Peyer's patch (tissue), 4 donors: Measurements from ENCODE around the gene SMAGP. TPM values are rescaled to one million over a fixed set of nuclear protein-coding genes. Genes with fewer than 3 reads are reported as not detected.

Source experiments
- DNase-seq, 3 donors: peaks; one replicate each; pipeline ENCODE4 v3.0.0-alpha.2; 2017 to 2019
- H3K27ac ChIP-seq, 4 donors: fragments of 200-600 bp; sonication (generic); one replicate each; pipeline ENCODE4 v1.5.1; 2016 to 2019
- H3K27me3 ChIP-seq, 2 donors: fragments of 200-600 bp; sonication (generic); one replicate each; pipeline ENCODE4 v1.5.1; 2019
- H3K36me3 ChIP-seq, 3 donors: fragments of 200-600 bp; sonication (generic); one replicate each; pipeline ENCODE4 v1.5.1; 2016 to 2019
- H3K4me1 ChIP-seq, 4 donors: fragments of 200-600 bp; sonication (generic); one replicate each; pipeline ENCODE4 v1.5.1; 2016 to 2019
- H3K4me3 ChIP-seq, 4 donors: fragments of 200-600 bp; sonication (generic); 1 replicate in 3 of 4; 2 replicates in 1 of 4; pipeline ENCODE4 v1.5.1; 2016 to 2019; ENCODE audit warnings: mild to moderate bottlenecking in 1 of 4
- H3K9me3 ChIP-seq, 4 donors: fragments of 200-600 bp; sonication (generic); one replicate each; pipeline ENCODE4 v1.5.1; 2016 to 2019; ENCODE audit warnings: mild to moderate bottlenecking in 1 of 4
- POLR2A ChIP-seq, 2 donors: fragments of 450-650 bp; IDR thresholded peaks; one replicate each; pipeline ENCODE4 v1.5.1; 2017; ENCODE audit warnings: antibody characterized with exemption in 2 of 2, mild to moderate bottlenecking in 2 of 2, moderate library complexity in 2 of 2
- total RNA-seq, 4 donors: library from RNA; depleted of rRNA; stranded (reverse); fragments of >200 nt; gene quantifications; one replicate each; pipeline ENCODE4 v1.1.0, GENCODE V29; 2016
- TF ChIP-seq, protein P1 (sequence below), 6 experiments: fragments of 450-650 bp in 4 of 6; fragments of 200-600 bp in 2 of 6; sonication (generic) in 1 of 6; IDR thresholded peaks; one replicate each; pipeline ENCODE4 v1.5.1; 2017 to 2019; ENCODE audit warnings: antibody characterized with exemption in 6 of 6, mild to moderate bottlenecking in 3 of 6, moderate library complexity in 1 of 6

SMAGP gene
- total RNA-seq, 4 donors from 2014 or later, result 23.1 to 42.9 (median 39.1) TPM

DNA sequence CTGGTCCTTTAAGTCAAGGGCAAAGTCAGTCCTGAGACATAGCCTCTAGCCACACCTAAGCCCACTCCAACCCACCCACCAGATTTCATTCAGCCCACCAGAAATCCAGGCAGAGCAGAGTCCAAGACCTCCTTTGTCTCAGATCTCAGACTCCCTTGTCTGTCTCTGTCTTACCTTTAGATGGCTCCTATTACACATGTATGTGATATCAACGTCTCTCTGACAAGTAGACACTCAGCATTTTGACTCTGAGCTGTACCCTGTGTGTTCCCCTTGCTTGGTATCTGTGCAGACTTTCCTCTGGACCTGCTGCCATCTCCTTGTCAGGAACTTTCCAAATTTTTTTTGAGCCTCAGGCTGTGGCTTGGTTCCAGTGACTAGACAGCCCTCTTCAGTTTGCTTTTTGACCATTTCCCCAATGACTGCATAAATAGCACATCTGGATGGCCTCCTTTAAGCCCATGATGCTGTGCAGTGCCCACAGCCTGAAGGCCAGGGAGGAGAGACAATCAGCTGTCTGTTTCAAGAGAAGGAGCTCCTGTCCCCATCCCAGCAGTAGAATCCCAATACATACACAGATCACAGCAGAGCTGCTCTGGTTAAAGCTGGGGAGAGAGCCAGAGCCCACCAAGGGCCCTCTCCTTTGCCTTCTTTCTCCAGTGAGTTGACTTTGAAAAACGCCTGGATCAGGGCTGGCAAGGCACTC is 59.4 kb downstream of the SMAGP start:
- Histone ChIP-seq H3K27me3 (no peaks in the 10 kb centered on the region), H3K4me1 (no peaks in the 10 kb centered on the region), H3K4me3 (no peak overlapping the region), H3K36me3 (no peaks in the 10 kb centered on the region), H3K9me3 (no peaks in the 10 kb centered on the region), H3K27ac (no peak overlapping the region)
- DNase-seq, result no peak
- TF ChIP-seq POLR2A (IDR thresholded peaks at IDR 0.05), result no peak
- TF ChIP-seq, protein P1, sequence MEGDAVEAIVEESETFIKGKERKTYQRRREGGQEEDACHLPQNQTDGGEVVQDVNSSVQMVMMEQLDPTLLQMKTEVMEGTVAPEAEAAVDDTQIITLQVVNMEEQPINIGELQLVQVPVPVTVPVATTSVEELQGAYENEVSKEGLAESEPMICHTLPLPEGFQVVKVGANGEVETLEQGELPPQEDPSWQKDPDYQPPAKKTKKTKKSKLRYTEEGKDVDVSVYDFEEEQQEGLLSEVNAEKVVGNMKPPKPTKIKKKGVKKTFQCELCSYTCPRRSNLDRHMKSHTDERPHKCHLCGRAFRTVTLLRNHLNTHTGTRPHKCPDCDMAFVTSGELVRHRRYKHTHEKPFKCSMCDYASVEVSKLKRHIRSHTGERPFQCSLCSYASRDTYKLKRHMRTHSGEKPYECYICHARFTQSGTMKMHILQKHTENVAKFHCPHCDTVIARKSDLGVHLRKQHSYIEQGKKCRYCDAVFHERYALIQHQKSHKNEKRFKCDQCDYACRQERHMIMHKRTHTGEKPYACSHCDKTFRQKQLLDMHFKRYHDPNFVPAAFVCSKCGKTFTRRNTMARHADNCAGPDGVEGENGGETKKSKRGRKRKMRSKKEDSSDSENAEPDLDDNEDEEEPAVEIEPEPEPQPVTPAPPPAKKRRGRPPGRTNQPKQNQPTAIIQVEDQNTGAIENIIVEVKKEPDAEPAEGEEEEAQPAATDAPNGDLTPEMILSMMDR (IDR thresholded peaks at IDR 0.05), result no peak

DNA sequence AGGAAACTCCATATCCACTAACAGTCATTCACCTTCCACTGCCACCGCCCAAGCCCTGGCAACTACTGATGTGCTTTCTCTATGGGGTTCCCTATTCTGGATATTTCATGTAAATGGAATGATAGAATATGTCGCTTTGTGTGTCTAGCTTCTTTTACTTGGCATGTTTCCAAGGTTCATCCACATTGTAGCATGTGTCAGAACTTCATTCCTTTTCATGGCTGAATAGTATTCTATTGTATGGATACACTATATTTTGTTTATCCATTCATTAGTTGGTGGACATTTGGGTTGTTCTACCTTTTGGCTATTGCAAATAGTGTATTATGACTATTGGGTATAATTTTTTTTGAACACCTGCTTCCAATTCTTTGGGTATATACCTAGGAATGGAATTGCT is 61.0 kb downstream of the SMAGP start:
- Histone ChIP-seq H3K4me3 (no peak overlapping the region), H3K4me1 (no peaks in the 10 kb centered on the region), H3K36me3 (no peaks in the 10 kb centered on the region), H3K27me3 (no peaks in the 10 kb centered on the region), H3K27ac (no peak overlapping the region), H3K9me3 (no peaks in the 10 kb centered on the region)
- TF ChIP-seq, protein P1 (IDR thresholded peaks at IDR 0.05), result no peak
- no peak for DNase-seq

DNA sequence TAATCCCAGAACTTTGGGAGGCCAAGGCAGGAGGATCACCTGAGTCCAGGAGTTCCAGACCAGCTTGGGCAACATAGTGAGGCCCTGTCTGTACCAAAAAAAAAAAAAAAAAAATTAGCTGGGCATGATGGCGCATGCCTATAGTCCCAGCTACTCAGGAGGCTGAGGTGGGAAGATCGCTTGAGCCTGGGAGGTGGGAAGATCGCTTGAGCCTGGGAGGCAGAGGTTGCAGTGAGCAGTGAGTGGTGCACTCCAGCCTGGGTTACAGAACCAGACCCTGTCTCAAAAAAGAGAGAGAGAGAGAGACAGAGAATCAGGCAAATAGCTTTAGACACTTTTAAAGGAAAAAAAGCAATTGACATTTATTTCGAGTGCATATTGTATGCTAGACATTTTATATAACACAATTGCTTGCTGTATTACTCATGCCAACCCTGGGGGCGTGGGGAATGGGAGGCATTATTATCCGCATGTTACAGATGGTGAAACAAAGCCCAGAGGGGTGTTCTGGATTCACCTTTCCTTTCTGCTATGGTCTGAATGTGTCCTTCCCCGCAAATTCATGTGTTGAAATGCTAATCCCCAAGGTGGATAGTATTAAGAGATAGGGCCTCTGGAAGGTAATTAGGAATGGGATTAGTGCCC is 62.1 kb downstream of the SMAGP start:
- Histone ChIP-seq H3K27me3 (no peaks in the 10 kb centered on the region), H3K4me1 (no peaks in the 10 kb centered on the region), H3K4me3 (no peak overlapping the region), H3K9me3 (no peaks in the 10 kb centered on the region), H3K36me3 (peaks cover 0 to 3% (median 0%) of the 10 kb centered on the region in 3 donors), H3K27ac (no peak overlapping the region)
- no peak for DNase-seq
- TF ChIP-seq, protein P1 (IDR thresholded peaks at IDR 0.05), result no peak
- no peak for TF ChIP-seq POLR2A (IDR thresholded peaks at IDR 0.05)

DNA sequence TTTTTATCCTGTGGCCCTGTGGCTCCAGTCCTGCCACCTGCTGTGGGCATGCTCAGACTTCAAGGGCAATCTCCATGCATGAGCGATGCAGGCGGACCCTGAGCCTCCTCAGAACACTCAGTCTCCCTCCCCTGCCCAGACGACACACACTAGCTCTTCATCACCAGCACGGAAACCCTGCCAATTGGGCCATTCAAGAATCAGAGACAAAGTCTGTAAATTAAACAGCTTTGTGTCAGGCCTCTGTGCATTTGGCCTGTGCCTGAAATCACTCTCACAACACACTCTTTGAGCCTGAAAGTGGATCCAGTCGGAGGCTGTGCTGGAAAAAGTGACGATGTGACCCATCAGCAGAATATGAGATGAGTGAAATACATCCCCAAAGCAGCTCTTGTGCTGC is 64.9 kb downstream of the SMAGP start:
- Histone ChIP-seq H3K27ac (no peak overlapping the region), H3K4me1 (no peaks in the 10 kb centered on the region), H3K4me3 (no peak overlapping the region), H3K9me3 (no peaks in the 10 kb centered on the region), H3K27me3 (no peaks in the 10 kb centered on the region), H3K36me3 (peaks cover 0 to 3% (median 0%) of the 10 kb centered on the region in 3 donors)
- TF ChIP-seq, protein P1 (IDR thresholded peaks at IDR 0.05), result no peak
- no peak for TF ChIP-seq POLR2A (IDR thresholded peaks at IDR 0.05)
- DNase-seq, result no peak

DNA sequence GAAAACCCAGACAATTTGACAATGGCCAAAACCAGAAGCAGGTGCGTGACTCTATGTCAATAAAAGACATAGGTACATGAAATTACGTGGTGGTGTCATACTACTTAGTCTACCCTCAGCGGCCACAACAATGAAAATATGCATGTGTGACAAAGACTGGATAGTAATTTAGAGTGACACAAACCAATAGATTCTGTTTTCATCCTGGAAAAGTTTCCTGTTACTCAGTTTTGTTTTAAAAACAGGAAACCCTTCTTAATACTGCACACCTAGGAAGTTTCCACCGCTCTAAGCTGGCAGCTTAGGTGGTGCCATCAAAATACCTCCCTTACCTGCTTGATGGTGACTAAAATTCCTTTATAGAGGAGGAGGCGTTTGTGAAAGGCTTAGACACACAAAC is 67.5 kb downstream of the SMAGP start:
- no peaks in the 10 kb centered on the region for H3K27me3 ChIP-seq

More for the DNA sequence above, 67.5 kb downstream of the SMAGP start:
- no peaks in the 10 kb centered on the region for H3K4me1 ChIP-seq
- peaks cover 0 to 3% (median 0%) of the 10 kb centered on the region in 3 donors for H3K36me3 ChIP-seq
- no peak for DNase-seq
- no peak overlapping the region for H3K27ac ChIP-seq
- no peaks in the 10 kb centered on the region for H3K9me3 ChIP-seq
- no peak for TF ChIP-seq POLR2A (IDR thresholded peaks at IDR 0.05)
- TF ChIP-seq, protein P1 (IDR thresholded peaks at IDR 0.05), result no peak
- no peak overlapping the region for H3K4me3 ChIP-seq
